NCI-H2107 treated with DMSO at 0.1 percent for 48 hours (cell line): ENCODE measurements around the gene SPDYA.
"Not testable (repeated sequence)": the region's sequence is repeated elsewhere in the genome, so short reads cannot be mapped to it uniquely, and the experiment has no call there.

ENCODE experiments used
- DNase-seq: peaks from one replicate; lab custom pipeline; 2025; ENCODE audit not compliant: unreplicated experiment; lab: John Stamatoyannopoulos, UW

Gene SPDYA

DNA sequence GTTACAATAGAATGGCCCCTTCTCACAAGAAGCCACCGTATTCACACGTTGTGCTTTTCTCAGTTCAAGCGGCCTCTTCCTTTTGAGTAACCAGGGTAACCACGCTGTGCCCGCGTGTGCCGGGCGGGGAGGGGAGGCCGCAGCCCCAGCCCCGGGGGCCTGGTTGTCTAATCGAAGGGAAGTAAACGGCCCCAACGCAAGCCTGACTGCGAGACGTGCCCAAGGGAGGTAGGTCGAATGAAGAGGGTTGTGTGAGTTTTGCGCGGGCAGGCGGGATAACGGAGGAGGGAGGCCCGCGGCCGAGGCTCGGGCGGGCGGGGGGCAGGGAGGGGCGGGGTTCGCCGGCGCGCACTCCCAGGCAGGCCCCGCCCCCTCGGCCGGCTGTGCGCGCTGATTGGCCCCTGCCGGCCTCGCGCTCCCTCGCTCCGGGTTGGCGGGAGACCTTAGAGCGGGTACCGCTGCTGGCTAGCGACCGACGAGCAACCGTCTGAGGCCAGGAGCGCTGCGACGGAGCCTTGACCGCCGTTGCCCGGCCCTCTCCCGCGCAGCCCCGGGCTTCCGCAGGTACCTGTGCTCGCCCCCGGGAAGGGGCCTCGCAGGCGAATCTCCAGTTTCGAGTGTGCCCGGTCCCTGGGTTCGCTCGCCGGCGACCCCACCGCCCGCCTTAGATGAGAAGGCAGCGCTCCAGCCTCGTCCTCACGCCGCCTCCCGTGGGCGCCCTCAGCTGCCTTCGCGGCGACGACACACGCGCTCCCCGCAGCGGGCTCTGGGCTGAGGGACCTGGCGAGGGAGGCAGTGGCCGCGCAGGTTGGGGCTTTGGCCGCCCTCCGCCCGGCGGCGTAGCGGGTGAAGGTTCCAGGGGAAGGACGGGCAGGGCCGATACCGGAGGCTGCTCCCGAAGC lies at the start of gene SPDYA:
TSS of gene SPDYA (plus strand) at position 451 of the 902 bp plus-strand sequence. CDS start 5,181 bp downstream, outside the sequence.
- peak; percentile 28 for DNase-seq

DNA sequence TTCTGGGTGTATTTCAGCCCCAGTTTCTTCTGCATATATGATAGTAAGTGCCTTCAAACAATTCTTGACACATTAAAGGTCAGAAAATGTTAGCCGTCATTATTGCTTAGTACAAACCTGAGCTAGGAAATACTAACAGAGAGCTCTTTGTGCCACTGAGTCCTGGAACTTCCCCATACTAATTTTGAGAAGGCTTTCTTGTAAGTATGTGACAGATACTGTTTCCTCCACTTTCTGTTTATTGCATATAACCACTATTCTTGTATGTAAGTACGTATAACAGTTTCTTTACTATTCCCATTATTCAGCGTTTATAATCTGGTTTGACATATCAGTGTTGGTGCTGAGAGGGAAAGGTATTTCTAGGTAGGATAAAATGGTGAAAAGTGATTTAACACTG lies 49.2 kb upstream of the SPDYA start:
- DNase-seq = no peak

DNA sequence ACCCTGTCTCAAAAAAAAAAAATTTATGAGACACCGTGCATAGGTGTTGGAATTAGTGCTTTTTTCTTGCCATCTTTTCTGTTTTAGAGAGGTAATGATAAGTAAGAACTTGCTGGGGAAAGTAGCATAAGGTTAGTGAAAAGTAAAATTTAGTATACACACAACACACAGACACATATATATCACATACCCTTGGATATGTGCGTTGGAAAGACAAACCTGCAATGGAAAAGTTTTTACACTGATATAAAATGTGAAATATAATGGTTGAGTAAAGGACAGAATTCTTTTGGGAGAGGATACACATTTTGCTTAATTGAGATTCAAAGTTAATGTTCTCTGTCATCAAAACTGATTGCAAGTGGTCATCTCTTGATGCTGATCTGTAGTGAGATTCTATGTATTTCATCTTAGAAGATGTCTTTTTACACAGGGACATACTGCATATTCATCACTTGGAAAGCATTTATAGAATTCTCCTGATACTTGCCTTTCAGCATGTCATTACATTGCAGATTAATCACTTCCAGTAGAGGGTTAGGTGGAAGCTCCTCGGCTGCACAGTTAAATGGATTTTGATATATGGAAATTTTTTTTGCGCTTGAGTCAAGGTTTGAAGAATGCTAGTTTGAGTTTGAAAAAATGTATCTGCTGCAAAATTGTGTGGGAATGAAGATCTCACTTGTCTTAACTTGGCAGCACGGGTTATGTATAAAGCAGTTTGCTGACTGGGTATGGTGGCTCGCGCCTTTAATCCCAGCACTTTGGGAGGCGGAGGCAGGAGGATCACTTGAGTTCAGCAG lies 45.5 kb upstream of the SPDYA start:
- DNase-seq = no peak

DNA sequence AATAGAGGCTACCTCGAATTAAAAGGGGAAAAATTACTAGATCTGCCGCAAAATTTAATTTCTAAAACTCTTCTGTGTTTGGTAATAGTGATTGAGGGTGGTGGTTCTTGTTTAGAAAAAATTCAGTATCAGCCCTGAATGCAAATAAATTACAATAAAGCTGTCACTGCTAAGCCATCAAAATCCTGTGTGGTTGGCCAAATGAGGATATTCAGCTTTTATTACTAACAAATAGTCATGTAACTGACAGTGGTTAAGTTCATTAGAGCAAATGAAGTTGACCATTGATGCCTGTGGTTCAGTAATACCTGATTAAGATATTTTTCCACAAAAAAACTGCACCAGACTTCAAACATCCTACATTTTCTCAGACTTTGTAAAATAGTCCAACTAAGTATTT lies 44.6 kb upstream of the SPDYA start:
- DNase-seq = no peak

DNA sequence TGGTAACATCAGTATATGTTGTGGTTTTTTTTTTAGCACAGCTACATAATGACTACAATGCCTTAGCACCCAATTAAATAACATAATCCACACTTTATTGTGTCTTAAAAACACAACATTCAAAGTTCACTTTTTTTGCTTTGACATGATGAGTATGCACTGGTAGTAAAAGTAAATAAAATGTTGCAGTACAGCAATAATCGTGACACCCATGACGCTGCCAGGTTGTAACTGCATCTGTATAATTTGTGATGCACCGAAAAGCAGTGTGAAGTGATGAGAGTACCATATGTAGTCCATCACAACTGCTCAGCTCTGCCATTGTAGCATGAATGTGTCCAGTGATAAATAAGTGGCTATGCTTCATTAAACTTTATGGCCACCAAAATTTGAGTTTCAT lies 43.3 kb upstream of the SPDYA start:
- DNase-seq = no peak

DNA sequence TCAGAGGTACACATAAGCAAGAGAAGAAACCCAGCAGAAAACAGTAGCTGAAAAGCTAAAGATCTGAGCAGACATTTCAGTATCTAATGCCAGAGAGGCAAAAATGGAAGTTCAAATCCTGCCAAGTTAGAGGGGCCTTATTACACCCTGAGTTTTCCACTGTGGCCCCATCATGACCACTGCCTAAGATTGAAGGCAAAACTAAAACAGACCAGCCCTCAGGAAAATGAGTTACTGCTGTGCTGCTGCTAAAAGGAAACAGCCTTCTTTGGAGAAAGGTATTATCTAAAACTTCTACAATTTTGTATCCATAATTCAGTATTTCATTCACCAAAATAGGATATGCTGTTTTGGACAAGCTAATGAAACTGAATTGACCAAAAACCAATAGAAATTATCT lies 42.2 kb upstream of the SPDYA start:
- DNase-seq = no peak

DNA sequence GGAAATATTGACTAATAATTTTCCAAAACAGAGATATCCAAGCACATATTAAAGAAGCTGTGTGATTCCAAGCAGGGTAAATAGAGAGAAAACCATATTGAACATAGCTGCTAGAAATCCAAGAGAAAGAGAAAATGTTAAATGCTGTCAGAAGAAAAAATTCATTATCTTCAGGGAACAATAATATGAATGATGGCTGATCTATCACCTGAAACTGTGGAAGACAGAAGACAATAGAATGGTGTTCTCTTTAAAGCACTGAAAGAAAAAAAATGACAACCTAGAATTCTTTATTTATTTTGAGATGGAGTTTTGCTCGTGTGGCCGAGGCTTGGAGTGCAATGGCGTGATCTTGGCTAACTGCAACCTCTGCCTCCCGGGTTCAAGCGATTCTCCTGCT lies 41.7 kb upstream of the SPDYA start:
- DNase-seq = no peak

DNA sequence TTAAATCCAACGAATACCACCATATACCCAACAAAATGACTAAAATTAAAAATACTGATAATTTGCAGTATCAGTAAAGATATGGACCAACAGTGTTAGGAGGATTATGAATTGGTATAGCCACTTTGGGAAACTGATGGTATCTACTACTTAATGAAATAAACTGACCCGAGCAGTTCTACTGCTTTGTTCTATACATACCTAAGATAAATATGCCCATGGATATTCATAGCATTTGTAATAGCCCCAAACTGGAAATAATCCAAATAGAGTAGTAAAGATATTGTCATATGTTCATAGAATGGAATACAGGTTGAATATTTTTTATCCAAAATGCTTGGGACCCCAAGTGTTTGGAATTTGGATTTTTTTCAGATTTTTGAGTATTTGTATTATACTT lies 38.3 kb upstream of the SPDYA start:
- no peak for DNase-seq

DNA sequence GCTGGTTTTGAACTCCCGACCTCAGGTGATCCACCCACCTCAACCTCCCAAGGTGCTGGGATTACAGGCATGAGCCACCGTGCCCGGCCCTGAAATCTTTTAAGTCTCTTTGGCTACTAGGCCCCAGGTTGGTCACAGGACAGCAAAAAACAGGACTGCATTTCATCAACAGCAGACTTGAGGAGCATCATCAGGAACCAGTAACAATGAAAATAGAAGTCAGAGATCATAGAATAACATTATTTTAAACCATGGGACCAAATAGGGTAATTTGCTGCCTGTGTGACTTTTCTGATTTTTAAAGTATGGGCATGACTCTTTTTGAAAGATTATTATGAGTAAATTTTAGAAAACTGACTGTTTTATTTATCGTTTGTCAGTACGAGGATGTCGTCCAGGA lies 34.2 kb upstream of the SPDYA start:
- no peak for DNase-seq

DNA sequence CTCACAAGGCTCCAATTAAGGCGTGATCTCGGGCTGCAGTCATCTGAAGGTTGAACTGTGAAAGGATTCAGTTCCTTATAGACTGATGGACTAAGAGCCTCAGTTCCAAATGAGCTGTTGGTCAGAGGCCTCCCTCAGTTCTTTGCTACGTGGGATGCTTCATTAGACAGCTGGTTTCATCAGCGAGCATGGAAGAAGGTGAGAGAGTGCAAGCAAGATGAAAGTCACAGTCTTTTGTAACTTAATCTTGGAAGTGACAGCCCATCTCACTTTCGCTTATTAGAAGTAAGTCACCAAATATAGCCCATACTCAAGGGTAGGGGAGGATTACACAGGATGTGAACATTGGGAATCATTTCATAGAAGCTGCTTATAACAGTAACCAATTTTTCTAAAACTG lies 32.2 kb upstream of the SPDYA start:
- DNase-seq = no peak

DNA sequence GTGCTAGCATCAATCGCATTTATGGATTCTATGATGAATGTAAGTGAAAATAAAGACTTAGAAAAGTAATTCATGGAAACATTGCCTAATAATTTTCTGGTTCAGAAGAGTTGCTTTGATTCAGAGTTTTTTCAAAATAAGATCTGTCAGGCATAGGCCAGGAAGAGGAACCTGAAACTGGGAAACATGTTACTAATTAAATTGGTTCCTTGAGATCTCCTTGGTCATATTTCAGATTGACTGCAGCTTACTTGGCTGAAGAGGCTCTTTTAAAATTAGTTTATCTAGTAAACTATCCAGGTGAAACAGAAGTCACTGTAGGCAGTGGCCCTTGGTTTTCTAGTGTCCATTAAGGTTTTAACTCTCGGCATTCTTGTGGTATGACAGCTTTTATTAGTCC lies 31.6 kb upstream of the SPDYA start:
- no peak for DNase-seq

DNA sequence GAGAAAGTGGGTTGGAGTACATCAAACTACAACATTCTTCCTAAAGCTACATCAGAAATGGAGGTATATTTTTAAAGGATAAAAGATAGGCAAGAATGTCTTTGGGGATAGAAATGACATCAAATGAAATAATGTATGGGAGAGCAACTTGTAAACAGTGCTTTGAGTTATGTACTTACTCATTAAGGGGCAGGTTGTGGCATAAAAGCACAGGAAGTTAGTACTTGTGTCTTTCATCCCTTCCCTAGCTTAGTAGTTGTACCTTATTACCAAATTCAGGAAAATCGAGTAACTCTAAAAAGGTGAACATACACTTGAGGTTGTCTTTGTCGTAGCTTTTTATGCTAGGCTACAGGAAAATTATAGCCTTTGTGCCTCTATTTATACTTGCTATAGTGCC lies 30.1 kb upstream of the SPDYA start:
- DNase-seq = no peak

DNA sequence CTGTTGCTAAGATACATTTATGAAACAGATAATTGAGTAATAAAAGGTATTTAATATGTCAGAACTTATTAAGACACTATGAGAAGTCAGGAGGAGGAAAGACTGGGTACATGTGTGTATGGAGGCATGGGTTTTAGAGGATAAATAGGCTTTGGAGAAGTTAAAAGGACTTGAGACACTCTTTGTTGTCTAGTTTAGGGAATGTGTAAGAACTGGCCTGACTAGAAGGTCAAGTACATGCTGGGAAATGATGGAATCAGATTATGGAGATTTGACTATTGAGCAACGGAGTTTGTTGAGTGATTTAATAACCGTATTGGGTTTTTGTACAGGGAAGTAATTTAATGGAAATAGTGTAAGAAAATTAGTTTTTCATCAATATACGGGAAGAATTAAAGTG lies 28.2 kb upstream of the SPDYA start:
- DNase-seq = no peak

DNA sequence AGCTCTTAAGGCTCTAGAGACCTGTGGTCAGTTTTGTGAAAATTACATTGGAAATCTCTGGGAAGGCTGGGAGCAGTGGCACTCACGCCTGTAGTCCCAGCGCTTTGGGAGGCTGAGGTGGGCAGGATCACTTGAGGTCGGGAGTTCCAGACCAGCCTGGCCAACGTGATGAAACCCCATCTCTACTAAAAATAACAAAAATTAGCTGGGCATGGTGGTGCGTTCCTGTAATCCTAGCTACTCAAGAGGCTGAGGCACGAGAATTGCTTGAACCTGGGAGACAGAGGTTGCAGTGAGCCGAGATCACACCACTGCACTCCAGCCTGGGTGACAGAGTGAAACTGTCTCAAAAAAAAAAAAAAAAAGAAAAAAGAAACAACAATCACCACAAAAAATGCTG lies 26.1 kb upstream of the SPDYA start:
- DNase-seq = not testable (repeated sequence)

DNA sequence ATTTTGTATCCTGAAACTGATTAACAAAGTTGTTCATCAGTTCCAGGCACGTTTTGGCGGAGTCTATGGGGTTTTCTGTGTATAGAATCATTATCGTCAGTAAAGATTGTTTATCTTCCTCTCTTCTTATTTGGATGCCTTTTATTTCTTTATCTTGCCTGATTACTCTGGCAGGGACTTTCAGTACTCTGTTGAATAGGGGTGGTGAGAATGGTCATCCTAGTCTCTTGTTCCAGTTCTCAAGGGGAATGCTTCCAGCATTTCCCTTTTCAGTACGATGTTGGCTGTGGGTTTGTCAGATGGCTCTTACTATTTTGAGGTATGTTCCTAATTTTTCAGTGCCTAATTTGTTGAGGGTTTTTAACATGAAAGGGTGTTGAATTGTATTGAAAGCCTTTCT lies 14.0 kb upstream of the SPDYA start:
- DNase-seq = no peak

DNA sequence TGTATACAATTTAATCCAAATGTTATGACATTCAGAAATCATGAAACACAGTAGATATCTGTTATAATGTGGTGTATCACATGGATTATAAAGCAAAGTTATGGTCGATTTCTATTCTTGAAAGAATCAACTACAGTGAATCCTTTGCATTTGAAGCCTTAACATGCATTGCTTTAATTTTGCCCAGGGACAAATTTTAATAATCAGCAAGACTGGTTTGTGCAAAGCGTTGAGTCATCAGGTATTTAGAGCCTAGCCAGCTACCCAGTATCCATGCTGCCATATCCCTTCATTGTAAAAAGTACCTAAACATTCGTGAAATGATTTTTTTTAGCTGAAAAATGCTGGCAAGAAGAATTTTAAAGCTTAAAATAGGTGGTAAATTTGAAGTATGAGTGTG lies 8.9 kb upstream of the SPDYA start:
- no peak for DNase-seq

DNA sequence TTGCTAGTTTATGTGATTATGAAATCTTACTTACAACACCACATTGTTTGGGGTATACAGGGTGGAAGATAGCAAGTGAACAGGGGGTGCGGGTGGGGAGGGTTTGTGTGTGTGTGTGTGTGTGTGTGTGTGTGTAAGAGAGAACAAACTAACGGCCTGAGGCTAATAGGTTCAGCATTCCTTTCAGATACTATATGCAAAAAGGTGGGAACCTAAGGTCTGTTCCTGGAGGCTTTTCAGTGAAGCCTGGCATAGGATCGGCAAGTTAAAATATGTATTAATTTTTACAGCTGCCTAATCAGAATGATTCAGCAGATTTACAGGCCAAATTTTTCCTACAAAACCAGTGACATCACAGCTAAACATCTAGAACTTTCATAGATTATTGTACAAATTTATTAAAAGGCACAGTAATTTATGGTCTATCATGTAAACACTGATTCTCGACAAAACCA lies 7.6 kb upstream of the SPDYA start:
- DNase-seq = no peak

DNA sequence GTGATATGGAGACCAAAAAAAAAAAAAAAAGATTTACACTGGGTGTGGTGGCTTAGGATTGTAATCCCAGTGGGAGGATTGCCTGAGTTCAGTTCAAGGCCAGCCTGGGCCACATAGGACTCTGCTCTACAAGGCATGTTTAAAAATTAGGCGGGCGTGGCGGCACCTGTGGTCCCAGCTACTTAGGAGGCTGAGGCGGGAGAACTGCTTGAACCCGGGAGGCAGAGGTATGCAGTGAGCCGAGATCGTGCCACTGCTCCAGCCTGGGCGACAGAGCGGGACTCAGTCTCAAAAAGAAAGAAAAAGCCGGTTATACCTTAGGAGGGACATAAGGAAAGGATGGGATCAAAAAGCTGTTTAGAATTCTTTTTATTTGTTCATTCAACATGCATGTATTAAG lies 707 bp upstream of the SPDYA start:
- DNase-seq = no peak

DNA sequence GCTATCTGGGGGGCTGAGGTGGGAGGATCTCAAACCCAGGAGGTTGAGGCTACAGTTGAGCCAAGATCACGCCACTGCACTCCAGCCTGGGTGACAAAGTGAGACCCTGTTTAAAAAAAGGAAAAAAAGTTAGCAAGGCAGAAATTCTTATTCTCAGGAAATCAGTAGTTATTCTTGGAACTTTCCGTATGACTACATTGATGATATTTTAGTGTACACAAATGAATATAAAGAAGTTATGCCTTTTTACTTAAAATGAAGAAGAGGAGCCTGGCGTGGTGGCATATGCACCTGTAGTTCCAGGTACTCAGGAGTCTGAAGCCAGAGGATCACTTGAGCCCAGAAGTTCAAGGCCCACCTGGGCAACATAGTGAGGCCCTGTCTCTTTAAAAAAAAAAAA lies 7.4 kb downstream of the SPDYA start:
- DNase-seq = no peak

DNA sequence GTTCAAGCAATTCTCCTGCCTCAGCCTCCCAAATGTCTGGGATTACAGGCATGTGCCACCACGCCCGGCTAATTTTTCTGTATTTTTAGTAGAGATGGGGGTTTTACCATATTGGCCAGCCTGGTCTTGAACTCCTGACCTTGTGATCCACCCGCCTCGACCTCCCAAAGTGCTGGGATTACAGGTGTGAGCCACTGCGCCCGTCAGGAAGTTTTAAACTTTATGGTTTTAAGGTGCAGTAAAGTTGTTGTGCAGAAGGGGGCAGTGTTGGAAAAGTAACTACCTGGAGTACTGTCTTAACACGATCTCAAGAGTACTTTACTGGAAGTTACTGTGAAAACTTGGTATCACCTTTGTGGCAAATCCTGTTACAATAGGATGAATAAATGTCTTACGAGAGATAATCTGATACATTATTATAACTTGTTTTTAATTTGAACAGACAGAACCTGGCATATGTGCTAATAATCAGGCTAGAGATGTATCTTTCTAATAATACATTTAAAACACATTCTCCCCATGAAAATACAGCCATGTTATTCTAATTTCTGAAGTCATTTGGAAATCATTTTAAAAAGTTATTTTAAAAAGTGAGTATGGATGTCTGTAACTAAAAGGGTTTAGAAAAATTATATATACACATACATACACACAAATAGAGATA lies 10.8 kb downstream of the SPDYA start:
- DNase-seq = peak; percentile 47

DNA sequence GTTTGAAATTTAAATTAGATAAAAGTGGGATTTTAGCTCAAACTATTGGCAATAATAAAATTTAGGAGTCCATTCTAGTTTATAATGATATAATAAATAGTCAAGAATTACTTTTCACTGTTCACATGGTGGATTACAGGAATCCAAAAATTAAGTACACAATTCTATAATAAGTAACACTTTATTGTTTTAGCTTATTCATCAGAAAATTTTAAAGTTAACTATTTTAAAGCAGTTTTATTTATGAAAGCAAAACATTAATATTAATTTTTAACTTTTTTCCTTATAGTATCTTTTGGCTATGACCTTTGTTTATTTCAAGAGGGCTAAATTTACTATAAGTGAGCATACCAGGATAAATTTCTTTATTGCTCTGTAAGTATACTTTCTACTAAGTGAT lies 11.4 kb downstream of the SPDYA start:
- DNase-seq = no peak

DNA sequence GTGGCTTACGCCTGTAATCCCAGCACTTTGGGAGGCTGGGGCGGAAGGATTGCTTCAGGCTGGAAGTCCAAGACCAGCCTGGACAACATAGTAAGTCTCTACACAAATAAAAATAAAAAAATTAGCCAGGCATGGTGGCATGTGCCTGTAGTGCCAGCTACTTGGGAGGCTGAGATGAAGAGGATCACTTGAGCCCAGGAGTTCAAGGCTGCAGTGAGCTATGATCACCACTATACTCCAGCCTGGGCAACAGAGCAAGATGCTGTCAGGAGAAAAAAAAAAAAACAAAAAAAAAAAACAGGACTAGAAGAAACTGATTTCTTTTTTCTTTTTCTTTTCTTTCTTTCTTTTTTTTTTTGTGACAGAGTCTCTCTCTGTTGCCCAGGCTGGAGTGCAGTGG lies 13.6 kb downstream of the SPDYA start:
- no peak for DNase-seq
